ENCODE measurements around the gene ADAT2.
A peak's percentile ranks its signal among the peaks of the same experiment; 100 is the strongest.
"Not testable (repeated sequence)": the region's sequence is repeated elsewhere in the genome, so short reads cannot be mapped to it uniquely, and the experiment has no call there.

ADAT2 gene

GRCh38 chr6:143457563-143458359, 7.3 kb upstream of the ADAT2 start:
- TF ChIP-seq ZNF274 (IDR thresholded peaks at IDR 0.05; ENCODE audit: low read depth, low read length) (no peak), YY1 (IDR thresholded peaks at IDR 0.05; ENCODE audit: insufficient read depth, insufficient read length) (no peak), SUZ12 (IDR thresholded peaks at IDR 0.05; ENCODE audit: extremely low read depth, insufficient read depth, insufficient read length) (no peak)
- Histone ChIP-seq H3K9me3 (ENCODE audit: insufficient read depth, low read length) (no peaks in the 10 kb centered on the region), H3K4me1 (ENCODE audit: insufficient read depth, insufficient read length) (no peaks in the 10 kb centered on the region), H3K36me3 (ENCODE audit: insufficient read depth, insufficient read length, low read length) (peaks cover 12% of the 10 kb centered on the region), H3K27me3 (ENCODE audit: insufficient read depth, insufficient read length) (no peaks in the 10 kb centered on the region), H3K9ac (ENCODE audit: insufficient read length, low read depth) (no peak overlapping the region), H3K4me3 (ENCODE audit: insufficient read length, low read depth) (no peak overlapping the region)
- no peak for DNase-seq (ENCODE audit: low read depth, low spot score)

- peak overlapping the region; percentile 83 for H3K9ac ChIP-seq (ENCODE audit: insufficient read length, low read depth)
- no peak for TF ChIP-seq ZNF274 (IDR thresholded peaks at IDR 0.05; ENCODE audit: low read depth, low read length)
- no peak for TF ChIP-seq SUZ12 (IDR thresholded peaks at IDR 0.05; ENCODE audit: extremely low read depth, insufficient read depth, insufficient read length)
- no peak for TF ChIP-seq YY1 (IDR thresholded peaks at IDR 0.05; ENCODE audit: insufficient read depth, insufficient read length)
- H3K36me3 ChIP-seq (ENCODE audit: insufficient read depth, insufficient read length, low read length): no peaks in the 10 kb centered on the region
- peak overlapping the region; percentile 72 for H3K4me3 ChIP-seq (ENCODE audit: insufficient read length, low read depth)
- no peaks in the 10 kb centered on the region for H3K9me3 ChIP-seq (ENCODE audit: insufficient read depth, low read length)
- DNase-seq (ENCODE audit: low read depth, low spot score): no peak
- H3K4me1 ChIP-seq (ENCODE audit: insufficient read depth, insufficient read length): no peaks in the 10 kb centered on the region
- H3K27me3 ChIP-seq (ENCODE audit: insufficient read depth, insufficient read length): no peaks in the 10 kb centered on the region
Observed at GRCh38 chr6:143451531-143451930, 1.0 kb upstream of the ADAT2 start.

- H3K27me3 ChIP-seq (ENCODE audit: insufficient read depth, insufficient read length): no peaks in the 10 kb centered on the region
- H3K4me1 ChIP-seq (ENCODE audit: insufficient read depth, insufficient read length): no peaks in the 10 kb centered on the region
- no peaks in the 10 kb centered on the region for H3K36me3 ChIP-seq (ENCODE audit: insufficient read depth, insufficient read length, low read length)
- no peak for DNase-seq (ENCODE audit: low read depth, low spot score)
- TF ChIP-seq YY1 (IDR thresholded peaks at IDR 0.05; ENCODE audit: insufficient read depth, insufficient read length) (no peak), SUZ12 (IDR thresholded peaks at IDR 0.05; ENCODE audit: extremely low read depth, insufficient read depth, insufficient read length) (no peak), ZNF274 (IDR thresholded peaks at IDR 0.05; ENCODE audit: low read depth, low read length) (no peak)
- peak overlapping the region; percentile 72 for H3K4me3 ChIP-seq (ENCODE audit: insufficient read length, low read depth)
- H3K9me3 ChIP-seq (ENCODE audit: insufficient read depth, low read length): no peaks in the 10 kb centered on the region
- peak overlapping the region; percentile 87 for H3K9ac ChIP-seq (ENCODE audit: insufficient read length, low read depth)
Observed at GRCh38 chr6:143449714-143450452, 612 bp downstream of the ADAT2 start.

GRCh38 chr6:143449082-143449713, 1.3 kb downstream of the ADAT2 start:
- Histone ChIP-seq H3K9me3 (ENCODE audit: insufficient read depth, low read length) (no peaks in the 10 kb centered on the region), H3K36me3 (ENCODE audit: insufficient read depth, insufficient read length, low read length) (no peaks in the 10 kb centered on the region), H3K27me3 (ENCODE audit: insufficient read depth, insufficient read length) (no peaks in the 10 kb centered on the region), H3K4me3 (ENCODE audit: insufficient read length, low read depth) (no peak overlapping the region), H3K4me1 (ENCODE audit: insufficient read depth, insufficient read length) (no peaks in the 10 kb centered on the region), H3K9ac (ENCODE audit: insufficient read length, low read depth) (no peak overlapping the region)
- DNase-seq (ENCODE audit: low read depth, low spot score): no peak
- TF ChIP-seq SUZ12 (IDR thresholded peaks at IDR 0.05; ENCODE audit: extremely low read depth, insufficient read depth, insufficient read length): no peak
- TF ChIP-seq ZNF274 (IDR thresholded peaks at IDR 0.05; ENCODE audit: low read depth, low read length): no peak
- TF ChIP-seq YY1 (IDR thresholded peaks at IDR 0.05; ENCODE audit: insufficient read depth, insufficient read length): no peak

GRCh38 chr6:143447865-143448264, 2.6 kb downstream of the ADAT2 start:
- not testable (repeated sequence) for H3K27me3 ChIP-seq (ENCODE audit: insufficient read depth, insufficient read length); H3K4me3 ChIP-seq (ENCODE audit: insufficient read length, low read depth); H3K9me3 ChIP-seq (ENCODE audit: insufficient read depth, low read length); H3K36me3 ChIP-seq (ENCODE audit: insufficient read depth, insufficient read length, low read length); DNase-seq (ENCODE audit: low read depth, low spot score); H3K9ac ChIP-seq (ENCODE audit: insufficient read length, low read depth); H3K4me1 ChIP-seq (ENCODE audit: insufficient read depth, insufficient read length)

GRCh38 chr6:143443096-143443495, 7.4 kb downstream of the ADAT2 start:
- H3K9ac ChIP-seq (ENCODE audit: insufficient read length, low read depth): no peak overlapping the region
- DNase-seq (ENCODE audit: low read depth, low spot score): no peak
- H3K9me3 ChIP-seq (ENCODE audit: insufficient read depth, low read length): no peaks in the 10 kb centered on the region
- H3K27me3 ChIP-seq (ENCODE audit: insufficient read depth, insufficient read length): no peaks in the 10 kb centered on the region
- H3K36me3 ChIP-seq (ENCODE audit: insufficient read depth, insufficient read length, low read length): peaks cover 9% of the 10 kb centered on the region
- H3K4me3 ChIP-seq (ENCODE audit: insufficient read length, low read depth): no peak overlapping the region
- H3K4me1 ChIP-seq (ENCODE audit: insufficient read depth, insufficient read length): no peaks in the 10 kb centered on the region
- TF ChIP-seq SUZ12 (IDR thresholded peaks at IDR 0.05; ENCODE audit: extremely low read depth, insufficient read depth, insufficient read length): no peak
